SK-N-SH (cell line): ENCODE data around the gene FLRT2. TPM values are rescaled to one million over a fixed set of nuclear protein-coding genes. Genes with fewer than 3 reads are reported as not detected.
A peak's percentile ranks its signal among the peaks of the same experiment; 100 is the strongest.

Source experiments
- CTCF ChIA-PET: fragments of 300-600, 350-600 bp; formaldehyde crosslinking; extraction: SDS; loops from one replicate; lab custom pipeline; 2021; lab: Yijun Ruan, JAX
- POLR2A ChIA-PET: fragments of 350-600 bp; sonication (Branson Sonifier 250); formaldehyde crosslinking; extraction: SDS; loops from one replicate; lab custom pipeline; 2020; ENCODE audit warnings: antibody characterized with exemption, inconsistent platforms; lab: Yijun Ruan, JAX
- DNase-seq: peaks from one replicate; pipeline ENCODE4 v3.0.0; 2012
- H2AFZ ChIP-seq: fragments of 200-600 bp; sonication (generic); 2 replicates; pipeline ENCODE4 v1.8.1; 2016; ENCODE audit warnings: antibody characterized with exemption, mild to moderate bottlenecking, low read depth
- H3F3A ChIP-seq: fragments of 200-600 bp; sonication (generic); replicated peaks from 2 replicates; pipeline ENCODE3; 2016; ENCODE audit warnings: antibody characterized with exemption, mild to moderate bottlenecking; ENCODE audit not compliant: insufficient read depth
- H3K27ac ChIP-seq, 2 experiments: fragments of 200-500 bp in 1 of 2; fragments of 200-600 bp in 1 of 2; sonication (Bioruptor generic) in 1 of 2; sonication (generic), shearing (Covaris generic) in 1 of 2; 2 replicates each; pipeline versions ENCODE4 v1.5.1 to v1.6.1; 2014 to 2016; ENCODE audit warnings: low read depth in 2 of 2, inconsistent platforms in 1 of 2, low read length in 1 of 2, mild to moderate bottlenecking in 1 of 2, mixed read lengths in 1 of 2
- H3K27me3 ChIP-seq: fragments of 200-600 bp; sonication (generic), shearing (Covaris generic); 2 replicates; pipeline ENCODE4 v1.6.1; 2016; ENCODE audit warnings: mixed run types; ENCODE audit not compliant: insufficient read depth
- H3K36me3 ChIP-seq, 2 experiments: fragments of 200-500 bp in 1 of 2; fragments of 200-600 bp in 1 of 2; sonication (Bioruptor generic) in 1 of 2; sonication (generic) in 1 of 2; replicated peaks in 1 of 2; 2 replicates each; pipeline versions ENCODE3 to v1.5.1; 2014 to 2016; ENCODE audit warnings: low read length in 1 of 2, mild to moderate bottlenecking in 1 of 2; ENCODE audit not compliant: insufficient read depth in 2 of 2, control insufficient read depth in 1 of 2
- H3K4me1 ChIP-seq, 2 experiments: fragments of 200-500 bp in 1 of 2; fragments of 200-600 bp in 1 of 2; sonication (Bioruptor generic) in 1 of 2; sonication (generic), shearing (Covaris generic) in 1 of 2; 2 replicates each; pipeline versions ENCODE4 v1.5.1 to v1.6.1; 2014 to 2016; ENCODE audit warnings: low read depth in 1 of 2, low read length in 1 of 2, mixed run types in 1 of 2; ENCODE audit not compliant: insufficient read depth in 2 of 2, control insufficient read depth in 1 of 2
- H3K4me2 ChIP-seq: fragments of 200-600 bp; sonication (generic), shearing (Covaris generic); 2 replicates; pipeline ENCODE4 v1.6.1; 2017; ENCODE audit warnings: mixed run types
- H3K4me3 ChIP-seq, 2 experiments: fragments of 200-500 bp in 1 of 2; fragments of 200-600 bp in 1 of 2; sonication (Bioruptor generic) in 1 of 2; sonication (generic), shearing (Covaris generic) in 1 of 2; 2 replicates each; pipeline versions ENCODE4 v1.5.1 to v1.8.1; 2014 to 2016; ENCODE audit warnings: low read depth in 2 of 2, inconsistent platforms in 1 of 2, low read length in 1 of 2, mild to moderate bottlenecking in 1 of 2, mixed read lengths in 1 of 2, moderate library complexity in 1 of 2
- H3K79me2 ChIP-seq: fragments of 200-600 bp; sonication (generic); 2 replicates; pipeline ENCODE4 v1.8.1; 2017; ENCODE audit warnings: mild to moderate bottlenecking; ENCODE audit not compliant: insufficient read depth
- H3K9ac ChIP-seq: fragments of 200-600 bp; sonication (generic); 2 replicates; pipeline ENCODE4 v1.6.1; 2017; ENCODE audit warnings: mixed run types
- H3K9me2 ChIP-seq: fragments of 200-600 bp; sonication (generic); 2 replicates; pipeline ENCODE4 v1.6.1; 2017; ENCODE audit warnings: mixed run types
- H3K9me3 ChIP-seq: fragments of 200-600 bp; sonication (generic); 2 replicates; pipeline ENCODE4 v1.6.1; 2017; ENCODE audit warnings: mixed run types, mild to moderate bottlenecking, moderate library complexity
- H4K20me1 ChIP-seq: fragments of 200-600 bp; sonication (generic); 2 replicates; pipeline ENCODE4 v1.6.1; 2017; ENCODE audit warnings: mild to moderate bottlenecking, mixed run types; ENCODE audit not compliant: insufficient read depth
- EP300 ChIP-seq, 2 experiments: IDR thresholded peaks; 2 replicates each; pipeline versions ENCODE4 v1.4.0 to v1.6.1; 2012; ENCODE audit warnings: borderline replicate concordance in 1 of 2, low read depth in 1 of 2, low read length in 1 of 2
- FOSL2 ChIP-seq: IDR thresholded peaks from 2 replicates; pipeline ENCODE4 v1.4.0; 2012; ENCODE audit warnings: low read depth, mild to moderate bottlenecking, moderate library complexity, borderline replicate concordance
- FOXM1 ChIP-seq: IDR thresholded peaks from 2 replicates; pipeline ENCODE4 v1.4.0; 2012; ENCODE audit warnings: low read depth, mild to moderate bottlenecking
- JUND ChIP-seq: IDR thresholded peaks from 2 replicates; pipeline ENCODE4 v1.4.0; 2012
- MEF2A ChIP-seq: IDR thresholded peaks from 2 replicates; pipeline ENCODE4 v1.4.0; 2012; ENCODE audit warnings: low read depth, borderline replicate concordance
- MXI1 ChIP-seq: IDR thresholded peaks from 2 replicates; pipeline ENCODE4 v1.6.1; 2012; ENCODE audit warnings: mild to moderate bottlenecking, low read depth, low read length, improper control_type of control experiment
- NFIC ChIP-seq: IDR thresholded peaks from 2 replicates; pipeline ENCODE4 v1.4.0; 2012; ENCODE audit warnings: borderline replicate concordance
- NRF1 ChIP-seq: IDR thresholded peaks from 2 replicates; pipeline ENCODE4 v1.6.1; 2012; ENCODE audit warnings: low read depth, mild to moderate bottlenecking, low read length
- PBX3 ChIP-seq: IDR thresholded peaks from 2 replicates; pipeline ENCODE4; 2012
- POLR2AphosphoS5 ChIP-seq: IDR thresholded peaks from 2 replicates; pipeline ENCODE4 v1.6.1; 2012; ENCODE audit warnings: low read depth, low read length
- RCOR1 ChIP-seq: fragments of 150-350 bp; IDR thresholded peaks from 2 replicates; pipeline ENCODE4 v1.6.1; 2017; ENCODE audit warnings: antibody characterized with exemption, low read length
- REST ChIP-seq: IDR thresholded peaks from 2 replicates; pipeline ENCODE4 v1.6.1; 2012; ENCODE audit warnings: mild to moderate bottlenecking, low read depth, low read length, moderate library complexity
- SMC3 ChIP-seq: IDR thresholded peaks from 2 replicates; pipeline ENCODE4 v1.6.1; 2012; ENCODE audit warnings: low read depth, low read length, improper control_type of control experiment
- TCF12 ChIP-seq: IDR thresholded peaks from 2 replicates; pipeline ENCODE4 v1.4.0; 2012
- USF1 ChIP-seq: IDR thresholded peaks from 2 replicates; pipeline ENCODE4 v1.4.0; 2012; ENCODE audit warnings: low read depth, borderline replicate concordance
- ZBTB33 ChIP-seq: IDR thresholded peaks from 2 replicates; pipeline ENCODE4 v1.4.0; 2012; ENCODE audit warnings: low read depth, borderline replicate concordance
- WGBS: methylation state at CpG from one replicate; pipeline ENCODE4 v1.1.6; 2017; ENCODE audit warnings: low lambda C conversion rate; 5-methylcytosine and 5-hydroxymethylcytosine counted together
- polyA plus RNA-seq, 3 experiments: library from polyadenylated mRNA; depleted of rRNA; stranded (reverse); fragments of >200 nt; gene quantifications; 2 replicates each; pipeline ENCODE4 v1.2.3, GENCODE V29; 2012

Gene FLRT2
- polyA plus RNA-seq, 1 of the 3 experiments (the other 2 are of a cell fraction) = 10.8 TPM

GRCh38 chr14:85519661-85520305 lies 10.2 kb upstream of the FLRT2 start (continued):
- TF ChIP-seq ZBTB33 = no peak
- no peak for TF ChIP-seq JUND
- TF ChIP-seq FOXM1 = no peak
- TF ChIP-seq NFIC = no peak
- no peak for TF ChIP-seq FOSL2
- TF ChIP-seq NRF1 = no peak
- no peak for TF ChIP-seq USF1
- TF ChIP-seq, all 33 proteins: peak for 0

- H3K27me3 ChIP-seq = no peaks in the 10 kb centered on the region
- H3K4me3 ChIP-seq = no peak overlapping the region
- no peaks in the 10 kb centered on the region for H3K36me3 ChIP-seq
- H3K9me2 ChIP-seq = no peaks in the 10 kb centered on the region
- H3K4me1 ChIP-seq = peaks cover 0 to 11% of the 10 kb centered on the region in 2 experiments; a peak in 2 of 4 replicates
- H3K27ac ChIP-seq = no peak overlapping the region
- peaks cover 22% of the 10 kb centered on the region for H3F3A ChIP-seq
- ChIA-PET POLR2A (no interaction called here), CTCF (no interaction called here)
- WGBS = 75% methylated on average over 4 of the region's 4 CpGs
- no peak for TF ChIP-seq MXI1
- no peak for TF ChIP-seq EP300 (IDR thresholded peaks at IDR 0.05; ENCODE audit: borderline replicate concordance in 1 of 2, low read depth in 1 of 2, low read length in 1 of 2)
- no peak for TF ChIP-seq TCF12
- H3K9me3 ChIP-seq = no peaks in the 10 kb centered on the region
- H4K20me1 ChIP-seq = no peaks in the 10 kb centered on the region
- no peak for DNase-seq
- H3K79me2 ChIP-seq = 0 out of 2 replicates have a peak, but pooled peaks cover under 1% of the 10 kb centered on the region
- peak overlapping the region; percentile 56; the same call in 1 of the 2 replicates for H2AFZ ChIP-seq
- no peak overlapping the region for H3K9ac ChIP-seq
- no peak overlapping the region for H3K4me2 ChIP-seq
These were observed 9.4 kb upstream of the FLRT2 start for GRCh38 chr14:85520581-85520980.

- H3K9me3 ChIP-seq = no peaks in the 10 kb centered on the region
- H4K20me1 ChIP-seq = no peaks in the 10 kb centered on the region
- 54% methylated on average over 2 of the region's 2 CpGs for WGBS
- no peaks in the 10 kb centered on the region for H3K36me3 ChIP-seq
- peaks cover 0 to 15% of the 10 kb centered on the region in 2 experiments; a peak in 2 of 4 replicates for H3K4me1 ChIP-seq
- ChIA-PET CTCF (interaction anchor here (0.7 to 2.0 kb wide), 3 partner anchors 10 to 513 kb away, joined by 3 to 7 read pairs (median 3); no protein-coding TSS in a partner anchor), POLR2A (no interaction called here)
- no peaks in the 10 kb centered on the region for H3K9me2 ChIP-seq
- no peak overlapping the region for H3K9ac ChIP-seq
- H3K4me2 ChIP-seq = no peak overlapping the region
- no peak overlapping the region for H3K27ac ChIP-seq
- no peaks in the 10 kb centered on the region for H3K79me2 ChIP-seq
- no peak overlapping the region for H3K4me3 ChIP-seq
- H2AFZ ChIP-seq = 0 out of 2 replicates have a peak overlapping the region, but pooled peaks have one; percentile 14
- H3K27me3 ChIP-seq = no peaks in the 10 kb centered on the region
- no peak for DNase-seq
- peaks cover 27% of the 10 kb centered on the region for H3F3A ChIP-seq
- no peak for TF ChIP-seq NFIC
- no peak for TF ChIP-seq MEF2A
- no peak for TF ChIP-seq ZBTB33
- no peak for TF ChIP-seq JUND
- TF ChIP-seq REST = no peak
- no peak for TF ChIP-seq RCOR1
- no peak for TF ChIP-seq POLR2AphosphoS5
- TF ChIP-seq SMC3 = no peak
- TF ChIP-seq PBX3 = no peak
These were observed 6.3 kb upstream of the FLRT2 start for GRCh38 chr14:85523624-85524023.
